HepG2 (cell line): ENCODE results near the gene TBRG4. TPM values are rescaled to one million over a fixed set of nuclear protein-coding genes. Genes with fewer than 3 reads are reported as not detected.

Experiments used
- ATAC-seq: fragments of 200-7000 bp; cut with Tn5 transposase; 3 replicates; pipeline ENCODE4 v1.9.1; 2020; ENCODE audit warnings: mild to moderate bottlenecking, moderate library complexity
- BruUV-seq: library from RNA; stranded (reverse); fragments of 400-500 nt; replicated peaks from 2 replicates; lab custom pipeline; 2021; lab: Mats Ljungman, UMichigan
- CTCF ChIA-PET: fragments of 300-600 bp; formaldehyde crosslinking; extraction: SDS; loops from one replicate; lab custom pipeline; 2021; ENCODE audit warnings: low total read pairs, inconsistent platforms, low intra/inter-chr PET ratio; lab: Yijun Ruan, JAX
- POLR2A ChIA-PET: fragments of 350-600 bp; sonication (Branson Sonifier 250); formaldehyde crosslinking; loops from one replicate; lab custom pipeline; 2020; ENCODE audit warnings: antibody characterized with exemption, inconsistent platforms; lab: Yijun Ruan, JAX
- DNase-seq: peaks from one replicate; pipeline ENCODE4 v3.0.0-alpha.2; 2015; ENCODE audit warnings: low spot score
- FAIRE-seq: peaks from 3 replicates; lab custom pipeline; 2011; peaks lifted over from hg19 to GRCh38; lab: Jason Lieb, UNC
- H2AFZ ChIP-seq: one replicate; pipeline ENCODE4 v1.6.1; 2011; ENCODE audit warnings: low read length, inconsistent platforms
- H3K27ac ChIP-seq: fragments of 300-600 bp; 3 replicates; pipeline ENCODE4 v1.8.0; 2011; ENCODE audit warnings: mixed run types, mild to moderate bottlenecking, mixed read lengths, low read length, inconsistent platforms; ENCODE audit not compliant: insufficient read depth; ENCODE audit errors: extremely low read length
- H3K27me3 ChIP-seq, 2 experiments: fragments of 200-600 bp in 1 of 2; 2 replicates in 1 of 2; 3 replicates in 1 of 2; pipeline versions ENCODE4 v1.6.0 to v1.8.0; 2011; ENCODE audit warnings: low read length in 2 of 2, mild to moderate bottlenecking in 2 of 2, moderate library complexity in 2 of 2, inconsistent platforms in 1 of 2; ENCODE audit not compliant: insufficient read depth in 2 of 2, control insufficient read depth in 1 of 2
- H3K36me3 ChIP-seq, 2 experiments: fragments of 200-600 bp in 1 of 2; replicated peaks in 1 of 2; 2 replicates in 1 of 2; 3 replicates in 1 of 2; pipeline versions ENCODE4 v1.5.1 to v1.8.0; 2011; ENCODE audit warnings: low read length in 2 of 2, inconsistent platforms in 1 of 2; ENCODE audit not compliant: insufficient read depth in 2 of 2, control insufficient read depth in 1 of 2
- H3K4me1 ChIP-seq: 2 replicates; pipeline ENCODE4 v1.5.1; 2012; ENCODE audit warnings: low read length, inconsistent platforms; ENCODE audit not compliant: insufficient read depth
- H3K4me2 ChIP-seq: 2 replicates; pipeline ENCODE4 v1.6.0; 2011; ENCODE audit warnings: low read depth, low read length, inconsistent platforms
- H3K4me3 ChIP-seq, 3 experiments: fragments of 200-600 bp in 1 of 3; sonication (generic), shearing (Covaris generic) in 1 of 3; replicated peaks in 1 of 3; 2 replicates each; pipeline ENCODE4 v1.5.1; 2011 to 2016; ENCODE audit warnings: low read length in 3 of 3, inconsistent platforms in 2 of 3, low read depth in 2 of 3, mild to moderate bottlenecking in 2 of 3, control low read depth in 1 of 3, mixed read lengths in 1 of 3; ENCODE audit not compliant: insufficient read depth in 1 of 3
- H3K79me2 ChIP-seq: one replicate; pipeline ENCODE4 v1.6.1; 2011; ENCODE audit warnings: low read length, inconsistent platforms; ENCODE audit not compliant: insufficient read depth
- H3K9ac ChIP-seq: 2 replicates; pipeline ENCODE4 v1.6.0; 2011; ENCODE audit warnings: mild to moderate bottlenecking, low read depth, low read length, inconsistent platforms; ENCODE audit not compliant: insufficient read depth
- H3K9me3 ChIP-seq: 2 replicates; pipeline ENCODE4 v1.5.1; 2012; ENCODE audit warnings: mild to moderate bottlenecking, low read length
- H4K20me1 ChIP-seq: 2 replicates; pipeline ENCODE4 v1.6.0; 2011; ENCODE audit warnings: inconsistent platforms, mild to moderate bottlenecking, low read length, moderate library complexity; ENCODE audit not compliant: insufficient read depth
- CCAR2 ChIP-seq: fragments of 200-400 bp; formaldehyde crosslinking; optimal IDR thresholded peaks from 2 replicates; pipeline ENCODE3; 2018; ENCODE audit warnings: low read depth, mild to moderate bottlenecking, low read length, moderate library complexity
- ELF3 ChIP-seq: IDR thresholded peaks from 2 replicates; pipeline ENCODE4 v1.6.1; 2016; ENCODE audit warnings: missing genetic modification reagents, missing compliant biosample characterization
- HDAC6 ChIP-seq: fragments of 200-600 bp; sonication (generic); IDR thresholded peaks from 2 replicates; pipeline ENCODE4 v1.7.0; 2017; ENCODE audit warnings: mild to moderate bottlenecking, antibody characterized with exemption, low read length, low read depth
- HOXA7 ChIP-seq: sonication (generic); formaldehyde crosslinking; IDR thresholded peaks from 2 replicates; pipeline ENCODE4 v1.8.1; 2022; ENCODE audit warnings: mild to moderate bottlenecking, missing genetic modification reagents, moderate library complexity
- PAWR ChIP-seq: sonication (generic); formaldehyde crosslinking; IDR thresholded peaks from 2 replicates; pipeline ENCODE4 v1.4.0; 2020; ENCODE audit warnings: missing genetic modification reagents, mild to moderate bottlenecking, borderline replicate concordance
- PCBP2 ChIP-seq: fragments of 200-400 bp; formaldehyde crosslinking; optimal IDR thresholded peaks from 2 replicates; pipeline ENCODE3; 2018; ENCODE audit warnings: low read length, low read depth; ENCODE audit not compliant: poor library complexity, severe bottlenecking
- SP2 ChIP-seq: sonication (generic); formaldehyde crosslinking; IDR thresholded peaks from 2 replicates; pipeline ENCODE4 v1.5.1; 2020; ENCODE audit warnings: mild to moderate bottlenecking, missing genetic modification reagents
- SRSF9 ChIP-seq: fragments of 200-400 bp; formaldehyde crosslinking; IDR thresholded peaks from 2 replicates; pipeline ENCODE4 v1.6.1; 2018; ENCODE audit warnings: borderline replicate concordance, mild to moderate bottlenecking, low read depth, low read length; ENCODE audit not compliant: insufficient read depth, poor library complexity, severe bottlenecking
- ZBTB42 ChIP-seq: sonication (generic); formaldehyde crosslinking; IDR thresholded peaks from 2 replicates; pipeline ENCODE4 v1.5.0; 2020; ENCODE audit warnings: mild to moderate bottlenecking, missing genetic modification reagents
- ZFX ChIP-seq: sonication (generic); formaldehyde crosslinking; IDR thresholded peaks from 2 replicates; pipeline ENCODE4 v1.4.0; 2020; ENCODE audit warnings: mild to moderate bottlenecking, low read depth, missing genetic modification reagents, moderate library complexity
- ZNF20 ChIP-seq: sonication (generic); formaldehyde crosslinking; IDR thresholded peaks from 2 replicates; pipeline ENCODE4 v1.4.0; 2020; ENCODE audit warnings: mild to moderate bottlenecking, moderate library complexity, missing genetic modification reagents
- ZNF674 ChIP-seq: sonication (generic); formaldehyde crosslinking; IDR thresholded peaks from 2 replicates; pipeline ENCODE4 v1.5.0; 2020; ENCODE audit warnings: low read depth, mild to moderate bottlenecking, missing genetic modification reagents
- WGBS: methylation state at CpG from one replicate; pipeline ENCODE4 v1.1.6; 2017; ENCODE audit warnings: low lambda C conversion rate; 5-methylcytosine and 5-hydroxymethylcytosine counted together
- in situ Hi-C: cut with HindIII; loops from 2 replicates; pipeline ENCODE4 v1.10.0; 2017; ENCODE audit warnings: low pct_unique_long_range_greater_than_20kb; ENCODE audit not compliant: extremely low pct_ligation_motif_present
- intact Hi-C: fragments of 100-400 bp; cut with micrococcal nuclease; formaldehyde crosslinking; loops from one replicate; pipeline ENCODE4 v1.10.0; 2022; ENCODE audit not compliant: unreplicated experiment
- polyA plus RNA-seq, 8 experiments: library from polyadenylated mRNA; depleted of rRNA in 3 of 8; stranded (reverse) in 7 of 8; unstranded in 1 of 8; fragments of >200 nt; fragmentation: Illumina TruSeq in 4 of 8; extraction: Trizol in 4 of 8; gene quantifications; 2 replicates each; pipeline versions ENCODE4 v1.2.1 to v1.2.3, GENCODE V29; 2011 to 2016; ENCODE audit warnings: low read depth in 4 of 8, missing spikeins in 1 of 8, mixed read lengths in 1 of 8; ENCODE audit not compliant: insufficient read depth in 1 of 8
- total RNA-seq, 5 experiments: library from RNA; depleted of rRNA; stranded (reverse); fragments of >200 nt; fragmentation: Illumina TruSeq; extraction: Trizol; gene quantifications; 2 replicates each; pipeline ENCODE4 v1.2.3, GENCODE V29; 2016; ENCODE audit warnings: low read depth in 1 of 5
- TF ChIP-seq, protein P1 (sequence below): sonication (generic); formaldehyde crosslinking; IDR thresholded peaks from 2 replicates; pipeline ENCODE4 v1.5.0; 2020; ENCODE audit warnings: mild to moderate bottlenecking, missing genetic modification reagents, borderline replicate concordance
- TF ChIP-seq, protein P2 (sequence below): sonication (generic); formaldehyde crosslinking; IDR thresholded peaks from 2 replicates; pipeline ENCODE4 v1.9.0; 2021; ENCODE audit warnings: missing genetic modification reagents, borderline replicate concordance

The TBRG4 gene
- total and polyA plus RNA-seq, 2 of the 13 experiments (the other 11 are each of a cell fraction or from before 2014, with no cell fraction given): 87.8 to 107 TPM

DNA sequence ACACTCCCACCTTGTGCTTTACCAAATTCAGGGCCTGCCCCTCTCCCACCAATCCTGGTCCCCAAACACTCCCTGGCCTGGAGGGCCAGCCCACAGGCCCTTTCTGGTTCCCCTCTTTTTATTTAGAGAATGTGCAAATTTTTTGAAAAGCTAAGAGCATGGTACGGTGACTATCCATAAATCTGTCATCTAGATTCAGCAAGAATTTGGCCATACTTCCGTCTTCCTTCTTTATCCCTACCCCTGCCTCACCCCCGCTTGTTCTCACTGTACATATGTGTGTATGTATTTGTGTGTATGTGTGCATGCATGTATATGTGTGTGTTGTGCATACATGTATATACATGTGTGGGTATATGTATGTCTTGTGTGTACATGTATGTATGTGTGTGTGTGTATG is 8.1 kb upstream of the TBRG4 start:
- no peak overlapping the region for H3K4me2 ChIP-seq
- CTCF ChIA-PET: no interaction called here
- no peak overlapping the region for H3K27ac ChIP-seq
- H3K9me3 ChIP-seq: no peaks in the 10 kb centered on the region
- intact Hi-C loops (no loop called here), in situ Hi-C loops (no loop called here)
- no peak overlapping the region for H3K9ac ChIP-seq
- peaks cover 19% of the 10 kb centered on the region for H3K4me1 ChIP-seq
- H3K27me3 ChIP-seq: peaks cover 2 to 19% of the 10 kb centered on the region in 2 experiments; a peak in 3 of 5 replicates
- H2AFZ ChIP-seq: no peak overlapping the region
- no TSS peak for BruUV-seq
- no peak overlapping the region for H3K4me3 ChIP-seq
- FAIRE-seq: no peak
- no peaks in the 10 kb centered on the region for H3K79me2 ChIP-seq
- H3K36me3 ChIP-seq: no peaks in the 10 kb centered on the region
- no peaks in the 10 kb centered on the region for H4K20me1 ChIP-seq
- POLR2A ChIA-PET: no interaction called here
- DNase-seq: no peak
- WGBS: 42% methylated on average over 3 of the region's 3 CpGs
- no peak for ATAC-seq
- TF ChIP-seq PAWR (CRISPR knock-in tag): no peak
- no peak for TF ChIP-seq ZBTB42 (CRISPR knock-in tag)
- TF ChIP-seq SP2 (CRISPR knock-in tag): no peak
- TF ChIP-seq ZNF20 (CRISPR knock-in tag): no peak
- TF ChIP-seq, protein P1, sequence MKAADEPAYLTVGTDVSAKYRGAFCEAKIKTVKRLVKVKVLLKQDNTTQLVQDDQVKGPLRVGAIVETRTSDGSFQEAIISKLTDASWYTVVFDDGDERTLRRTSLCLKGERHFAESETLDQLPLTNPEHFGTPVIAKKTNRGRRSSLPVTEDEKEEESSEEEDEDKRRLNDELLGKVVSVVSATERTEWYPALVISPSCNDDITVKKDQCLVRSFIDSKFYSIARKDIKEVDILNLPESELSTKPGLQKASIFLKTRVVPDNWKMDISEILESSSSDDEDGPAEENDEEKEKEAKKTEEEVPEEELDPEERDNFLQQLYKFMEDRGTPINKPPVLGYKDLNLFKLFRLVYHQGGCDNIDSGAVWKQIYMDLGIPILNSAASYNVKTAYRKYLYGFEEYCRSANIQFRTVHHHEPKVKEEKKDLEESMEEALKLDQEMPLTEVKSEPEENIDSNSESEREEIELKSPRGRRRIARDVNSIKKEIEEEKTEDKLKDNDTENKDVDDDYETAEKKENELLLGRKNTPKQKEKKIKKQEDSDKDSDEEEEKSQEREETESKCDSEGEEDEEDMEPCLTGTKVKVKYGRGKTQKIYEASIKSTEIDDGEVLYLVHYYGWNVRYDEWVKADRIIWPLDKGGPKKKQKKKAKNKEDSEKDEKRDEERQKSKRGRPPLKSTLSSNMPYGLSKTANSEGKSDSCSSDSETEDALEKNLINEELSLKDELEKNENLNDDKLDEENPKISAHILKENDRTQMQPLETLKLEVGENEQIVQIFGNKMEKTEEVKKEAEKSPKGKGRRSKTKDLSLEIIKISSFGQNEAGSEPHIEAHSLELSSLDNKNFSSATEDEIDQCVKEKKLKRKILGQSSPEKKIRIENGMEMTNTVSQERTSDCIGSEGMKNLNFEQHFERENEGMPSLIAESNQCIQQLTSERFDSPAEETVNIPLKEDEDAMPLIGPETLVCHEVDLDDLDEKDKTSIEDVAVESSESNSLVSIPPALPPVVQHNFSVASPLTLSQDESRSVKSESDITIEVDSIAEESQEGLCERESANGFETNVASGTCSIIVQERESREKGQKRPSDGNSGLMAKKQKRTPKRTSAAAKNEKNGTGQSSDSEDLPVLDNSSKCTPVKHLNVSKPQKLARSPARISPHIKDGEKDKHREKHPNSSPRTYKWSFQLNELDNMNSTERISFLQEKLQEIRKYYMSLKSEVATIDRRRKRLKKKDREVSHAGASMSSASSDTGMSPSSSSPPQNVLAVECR (CRISPR knock-in tag): no peak
- no peak for TF ChIP-seq CCAR2
- TF ChIP-seq ELF3: no peak
- TF ChIP-seq ZNF674 (CRISPR knock-in tag): no peak
- TF ChIP-seq ZFX (CRISPR knock-in tag): no peak
- no peak for TF ChIP-seq HDAC6
- TF ChIP-seq, protein P2, sequence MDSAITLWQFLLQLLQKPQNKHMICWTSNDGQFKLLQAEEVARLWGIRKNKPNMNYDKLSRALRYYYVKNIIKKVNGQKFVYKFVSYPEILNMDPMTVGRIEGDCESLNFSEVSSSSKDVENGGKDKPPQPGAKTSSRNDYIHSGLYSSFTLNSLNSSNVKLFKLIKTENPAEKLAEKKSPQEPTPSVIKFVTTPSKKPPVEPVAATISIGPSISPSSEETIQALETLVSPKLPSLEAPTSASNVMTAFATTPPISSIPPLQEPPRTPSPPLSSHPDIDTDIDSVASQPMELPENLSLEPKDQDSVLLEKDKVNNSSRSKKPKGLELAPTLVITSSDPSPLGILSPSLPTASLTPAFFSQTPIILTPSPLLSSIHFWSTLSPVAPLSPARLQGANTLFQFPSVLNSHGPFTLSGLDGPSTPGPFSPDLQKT (CRISPR knock-in tag): no peak
- TF ChIP-seq HOXA7 (CRISPR knock-in tag): no peak
- TF ChIP-seq SRSF9: no peak
- TF ChIP-seq PCBP2: no peak
